Embryonic facial prominence (tissue), 1 donor: ENCODE results near the gene TRIM14.

ENCODE experiments used
- DNase-seq: peaks from one replicate; pipeline ENCODE4 v3.0.0-alpha.2; 2016; ENCODE audit errors: extremely low spot score

The TRIM14 gene

GRCh38 chr9:98118640-98119601, at the start of gene TRIM14:
TRIM14 (minus strand) TSS chr9:98119222; CDS start chr9:98119188, 34 bp downstream.
- DNase-seq = no peak

GRCh38 chr9:98168153-98168780, 49.2 kb upstream of the TRIM14 start:
- no peak for DNase-seq

GRCh38 chr9:98164912-98165311, 45.9 kb upstream of the TRIM14 start:
- DNase-seq = no peak

GRCh38 chr9:98162613-98163012, 43.6 kb upstream of the TRIM14 start:
- DNase-seq = no peak

- no peak for DNase-seq
Measured at GRCh38 chr9:98161851-98162250, 42.8 kb upstream of the TRIM14 start.

- no peak for DNase-seq
Measured at GRCh38 chr9:98159790-98160189, 40.8 kb upstream of the TRIM14 start.

GRCh38 chr9:98159301-98159700, 40.3 kb upstream of the TRIM14 start:
- no peak for DNase-seq

GRCh38 chr9:98158071-98158831, 39.2 kb upstream of the TRIM14 start:
- DNase-seq = no peak

- no peak for DNase-seq
Measured at GRCh38 chr9:98157372-98157771, 38.4 kb upstream of the TRIM14 start.

- no peak for DNase-seq
Measured at GRCh38 chr9:98154678-98155077, 35.7 kb upstream of the TRIM14 start.

GRCh38 chr9:98152526-98152925, 33.5 kb upstream of the TRIM14 start:
- DNase-seq = no peak

GRCh38 chr9:98150721-98151120, 31.7 kb upstream of the TRIM14 start:
- DNase-seq = no peak

GRCh38 chr9:98150164-98150563, 31.1 kb upstream of the TRIM14 start:
- DNase-seq = no peak

- no peak for DNase-seq
Measured at GRCh38 chr9:98149422-98149821, 30.4 kb upstream of the TRIM14 start.

- DNase-seq = no peak
Measured at GRCh38 chr9:98148486-98148885, 29.5 kb upstream of the TRIM14 start.

GRCh38 chr9:98147582-98147981, 28.6 kb upstream of the TRIM14 start:
- DNase-seq = no peak

- no peak for DNase-seq
Measured at GRCh38 chr9:98146101-98146991, 27.3 kb upstream of the TRIM14 start.

GRCh38 chr9:98144631-98145030, 25.6 kb upstream of the TRIM14 start:
- DNase-seq = no peak

- DNase-seq = no peak
Measured at GRCh38 chr9:98144076-98144475, 25.1 kb upstream of the TRIM14 start.

GRCh38 chr9:98142925-98143481, 24.0 kb upstream of the TRIM14 start:
- DNase-seq = no peak
